PFSK-1 (cell line): Measurements from ENCODE around the gene FBXW4.

Source experiments
- FOXP2 ChIP-seq: optimal IDR thresholded peaks from 2 replicates; pipeline ENCODE3; 2011; ENCODE audit warnings: borderline replicate concordance, control low read depth, inconsistent platforms; ENCODE audit not compliant: insufficient read depth; ENCODE audit errors: extremely low read length, extremely low read depth
- POLR2AphosphoS5 ChIP-seq: IDR thresholded peaks from 2 replicates; pipeline ENCODE4 v1.6.1; 2012; ENCODE audit warnings: low read depth, mild to moderate bottlenecking, control low read depth, low read length, moderate library complexity
- REST ChIP-seq, 2 experiments: IDR thresholded peaks; 2 replicates each; pipeline versions ENCODE4 v1.6.1 to v1.8.0; 2011 to 2012; ENCODE audit warnings: low read depth in 2 of 2, low read length in 2 of 2, control low read depth in 1 of 2, inconsistent platforms in 1 of 2, mild to moderate bottlenecking in 1 of 2, moderate library complexity in 1 of 2; ENCODE audit not compliant: insufficient read depth in 1 of 2
- SIN3A ChIP-seq: IDR thresholded peaks from 2 replicates; pipeline ENCODE4 v1.6.1; 2012; ENCODE audit warnings: mild to moderate bottlenecking, low read length, moderate library complexity, borderline replicate concordance; ENCODE audit not compliant: insufficient read depth
- TAF1 ChIP-seq: IDR thresholded peaks from 2 replicates; pipeline ENCODE4 v1.6.1; 2012; ENCODE audit warnings: low read length, control low read depth, borderline replicate concordance; ENCODE audit not compliant: insufficient read depth

Gene FBXW4

DNA sequence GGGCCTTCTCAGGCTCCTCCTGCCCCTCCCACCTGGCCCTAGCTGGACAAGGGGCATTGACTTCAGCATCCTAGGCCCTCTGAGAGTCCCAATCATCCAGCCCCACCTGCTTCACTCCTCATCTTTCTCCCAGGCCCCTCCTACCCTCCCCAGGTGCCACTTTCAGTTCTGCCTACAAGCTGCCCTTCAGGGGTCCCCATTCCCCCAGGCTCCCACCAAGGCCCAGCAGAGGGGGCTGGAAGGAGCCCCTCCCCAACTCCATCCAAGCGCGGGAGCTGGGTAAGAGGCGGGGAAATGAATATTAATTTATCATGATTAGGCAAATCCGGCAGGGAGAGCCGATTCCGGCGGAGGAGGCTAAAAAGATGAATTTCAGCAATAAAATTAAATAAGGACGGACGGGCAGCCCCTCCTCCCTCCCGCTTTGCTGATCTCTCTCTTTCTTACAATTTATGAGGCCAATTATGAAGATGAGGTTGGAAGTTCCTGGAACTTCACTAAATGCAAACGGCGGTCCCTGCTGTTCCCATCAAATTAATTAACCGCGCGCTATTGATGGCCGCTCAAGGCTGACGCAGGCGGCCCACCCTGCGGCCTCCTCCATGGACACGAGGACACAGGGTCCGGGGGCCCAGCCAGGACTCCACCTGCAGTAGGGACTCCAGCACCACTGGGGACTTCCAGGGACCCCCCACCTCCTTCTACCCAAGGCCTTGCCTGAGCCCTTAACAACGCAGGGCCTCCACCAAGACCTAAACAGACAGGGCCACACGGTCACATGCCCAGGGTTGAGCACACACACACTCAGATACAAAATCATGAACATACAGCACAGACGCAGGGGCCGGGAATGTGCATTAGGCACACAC, 120.9 kb downstream of the FBXW4 start:
- TF ChIP-seq SIN3A: no peak
- no peak for TF ChIP-seq POLR2AphosphoS5
- no peak for TF ChIP-seq TAF1
- no peak for TF ChIP-seq REST (IDR thresholded peaks at IDR 0.05; ENCODE audit: insufficient read depth in 1 of 2, low read depth in 2 of 2, low read length in 2 of 2)
- TF ChIP-seq FOXP2: no peak

DNA sequence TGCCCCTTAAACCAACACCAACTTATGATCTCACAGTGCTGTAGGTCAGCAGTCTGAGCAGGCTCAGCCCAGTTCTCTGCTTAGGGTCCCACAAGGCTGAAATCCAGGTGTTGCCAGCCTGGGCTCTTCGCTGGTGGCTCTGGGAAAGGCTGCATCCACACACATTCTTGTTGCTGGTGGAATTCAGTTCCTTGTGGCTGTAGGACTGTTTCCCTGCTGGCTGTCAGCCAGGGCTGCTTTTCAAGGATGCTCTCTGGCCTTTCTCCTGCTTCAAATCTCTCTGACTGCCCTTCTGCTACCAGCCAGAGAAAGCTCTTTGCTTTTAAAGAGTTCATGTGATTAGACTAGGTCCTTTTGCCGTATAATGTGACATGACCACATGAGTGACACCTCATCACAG, 122.2 kb downstream of the FBXW4 start:
- TF ChIP-seq POLR2AphosphoS5 (no peak), TAF1 (no peak), REST (IDR thresholded peaks at IDR 0.05; ENCODE audit: insufficient read depth in 1 of 2, low read depth in 2 of 2, low read length in 2 of 2) (no peak), SIN3A (no peak), FOXP2 (no peak)

- no peak for TF ChIP-seq FOXP2
- no peak for TF ChIP-seq TAF1
- no peak for TF ChIP-seq REST (IDR thresholded peaks at IDR 0.05; ENCODE audit: insufficient read depth in 1 of 2, low read depth in 2 of 2, low read length in 2 of 2)
- no peak for TF ChIP-seq POLR2AphosphoS5
- no peak for TF ChIP-seq SIN3A
These were observed 122.8 kb downstream of the FBXW4 start for GRCh38 chr10:101572126-101572525.

GRCh38 chr10:101571271-101571925, 123.6 kb downstream of the FBXW4 start:
- TF ChIP-seq REST (IDR thresholded peaks at IDR 0.05; ENCODE audit: insufficient read depth in 1 of 2, low read depth in 2 of 2, low read length in 2 of 2) (no peak), POLR2AphosphoS5 (no peak), SIN3A (no peak), TAF1 (no peak), FOXP2 (no peak)
